Keratinocyte (primary cell): ENCODE results near the gene NF1. TPM values are rescaled to one million over a fixed set of nuclear protein-coding genes. Genes with fewer than 3 reads are reported as not detected.

Experiments used
- DNase-seq: peaks from one replicate; pipeline ENCODE4 v3.0.0-alpha.2; 2011; ENCODE audit warnings: low read depth, missing footprints, low spot score
- FAIRE-seq: peaks from 2 replicates; lab custom pipeline; 2011; peaks lifted over from hg19 to GRCh38; lab: Jason Lieb, UNC
- H2AFZ ChIP-seq: 2 replicates; pipeline ENCODE4 v1.6.0; 2012; ENCODE audit warnings: low read length, control low read depth, inconsistent platforms; ENCODE audit not compliant: control insufficient read depth
- H3K27ac ChIP-seq: 2 replicates; pipeline ENCODE4 v1.5.1; 2011; ENCODE audit warnings: low read length; ENCODE audit not compliant: control insufficient read depth, insufficient read depth
- H3K27me3 ChIP-seq: 3 replicates; pipeline ENCODE4 v1.6.0; 2011; ENCODE audit warnings: low read length; ENCODE audit not compliant: control insufficient read depth, insufficient read depth; ENCODE audit errors: extremely low read depth
- H3K36me3 ChIP-seq, 2 experiments: 2 replicates in 1 of 2; 3 replicates in 1 of 2; pipeline ENCODE4 v1.5.1; 2011; ENCODE audit warnings: low read length in 2 of 2, mild to moderate bottlenecking in 1 of 2; ENCODE audit not compliant: control insufficient read depth in 2 of 2, insufficient read depth in 2 of 2; ENCODE audit errors: extremely low read depth in 1 of 2
- H3K4me1 ChIP-seq: 3 replicates; pipeline ENCODE4 v1.5.1; 2011; ENCODE audit warnings: low read length; ENCODE audit not compliant: control insufficient read depth, insufficient read depth; ENCODE audit errors: extremely low read depth
- H3K4me2 ChIP-seq: 3 replicates; pipeline ENCODE4 v1.6.0; 2011; ENCODE audit warnings: low read depth, low read length; ENCODE audit not compliant: control insufficient read depth, insufficient read depth; ENCODE audit errors: extremely low read depth
- H3K4me3 ChIP-seq, 3 experiments: fragments of 200-600 bp in 1 of 3; sonication (generic) in 1 of 3; 2 replicates in 2 of 3; 3 replicates in 1 of 3; pipeline ENCODE4 v1.5.1; 2011 to 2016; ENCODE audit warnings: low read length in 3 of 3, mild to moderate bottlenecking in 3 of 3, control low read depth in 2 of 3, inconsistent platforms in 1 of 3, low read depth in 1 of 3, mixed read lengths in 1 of 3, mixed run types in 1 of 3, moderate library complexity in 1 of 3; ENCODE audit not compliant: control insufficient read depth in 2 of 3, insufficient read depth in 2 of 3; ENCODE audit errors: extremely low read depth in 1 of 3
- H3K79me2 ChIP-seq: 2 replicates; pipeline ENCODE4 v1.6.0; 2012; ENCODE audit warnings: low read length; ENCODE audit not compliant: control insufficient read depth, insufficient read depth
- H3K9ac ChIP-seq: 3 replicates; pipeline ENCODE4 v1.6.0; 2011; ENCODE audit warnings: low read length; ENCODE audit not compliant: control insufficient read depth, insufficient read depth; ENCODE audit errors: extremely low read depth
- H3K9me1 ChIP-seq: 3 replicates; pipeline ENCODE4 v1.6.0; 2011; ENCODE audit warnings: low read length; ENCODE audit not compliant: control insufficient read depth, insufficient read depth; ENCODE audit errors: extremely low read depth
- H3K9me3 ChIP-seq: 2 replicates; pipeline ENCODE4 v1.5.1; 2012; ENCODE audit warnings: low read depth, low read length; ENCODE audit not compliant: control insufficient read depth
- H4K20me1 ChIP-seq: 3 replicates; pipeline ENCODE4 v1.6.0; 2011; ENCODE audit warnings: low read length; ENCODE audit not compliant: control insufficient read depth, insufficient read depth; ENCODE audit errors: extremely low read depth
- CTCF ChIP-seq, 3 experiments: IDR thresholded peaks in 1 of 3; conservative IDR thresholded peaks in 1 of 3; optimal IDR thresholded peaks in 1 of 3; 2 replicates in 2 of 3; 3 replicates in 1 of 3; pipeline versions ENCODE3 to v1.5.1; 2011; ENCODE audit warnings: low read length in 3 of 3, mild to moderate bottlenecking in 3 of 3, moderate library complexity in 2 of 3, control low read depth in 1 of 3, inconsistent platforms in 1 of 3; ENCODE audit not compliant: insufficient read depth in 2 of 3; ENCODE audit errors: extremely low read depth in 1 of 3
- EZH2 ChIP-seq: IDR thresholded peaks from one replicate; pipeline ENCODE4 v1.6.1; 2012; ENCODE audit warnings: inconsistent platforms, mild to moderate bottlenecking, low read length, moderate library complexity
- dilution Hi-C: fragments of 300-500 bp; cut with MboI; formaldehyde crosslinking; loops from one replicate; pipeline ENCODE4 v1.7.0; 2020; ENCODE audit warnings: low sequenced_read_pairs; ENCODE audit not compliant: extremely low pct_ligation_motif_present
- polyA plus RNA-seq, 5 experiments: library from polyadenylated mRNA; depleted of rRNA in 3 of 5; stranded (reverse) in 3 of 5; stranded (forward) in 1 of 5; unstranded in 1 of 5; fragments of >200 nt; gene quantifications; 1 replicate in 1 of 5; 2 replicates in 3 of 5; 3 replicates in 1 of 5; pipeline versions ENCODE4 v1.2.1 to v1.2.3, GENCODE V29; 2011 to 2012; ENCODE audit warnings: missing spikeins in 2 of 5, low read depth in 1 of 5, low replicate concordance in 1 of 5

The NF1 gene
- polyA plus RNA-seq, 1 donor (not counting 4 experiments of a cell fraction or from before 2014, with no cell fraction given) = 26.7 TPM

- dilution Hi-C loops = no loop called here
- H3K79me2 ChIP-seq = no peaks in the 10 kb centered on the region
- no peak overlapping the region for H2AFZ ChIP-seq
- H4K20me1 ChIP-seq = no peaks in the 10 kb centered on the region
- FAIRE-seq = no peak
- no peak for DNase-seq
- no peaks in the 10 kb centered on the region for H3K4me1 ChIP-seq
- TF ChIP-seq CTCF (optimal IDR thresholded peaks at IDR 0.05 in 1 of 3, IDR thresholded peaks at IDR 0.05 in 1 of 3, conservative IDR thresholded peaks at IDR 0.05 in 1 of 3; ENCODE audit: extremely low read depth in 1 of 3, insufficient read depth in 2 of 3, low read length in 3 of 3) (no peak), EZH2 (no peak)
- H3K4me3 ChIP-seq = no peak overlapping the region
- H3K27me3 ChIP-seq = no peaks in the 10 kb centered on the region
- H3K9ac ChIP-seq = no peak overlapping the region
- H3K9me1 ChIP-seq = no peaks in the 10 kb centered on the region
- no peaks in the 10 kb centered on the region for H3K9me3 ChIP-seq
- H3K4me2 ChIP-seq = no peak overlapping the region
- peaks cover 12% of the 10 kb centered on the region in 2 experiments for H3K36me3 ChIP-seq
- no peak overlapping the region for H3K27ac ChIP-seq
These were observed 141.4 kb downstream of the NF1 start for GRCh38 chr17:31236137-31236536.

GRCh38 chr17:31236712-31237111 lies 141.9 kb downstream of the NF1 start:
- Histone ChIP-seq H2AFZ (no peak overlapping the region), H3K27me3 (no peaks in the 10 kb centered on the region), H3K36me3 (peaks cover 12% of the 10 kb centered on the region in 2 experiments), H3K4me3 (no peak overlapping the region), H3K4me1 (no peaks in the 10 kb centered on the region), H3K9me1 (no peaks in the 10 kb centered on the region), H3K4me2 (no peak overlapping the region), H3K9ac (no peak overlapping the region), H3K79me2 (no peaks in the 10 kb centered on the region), H3K27ac (no peak overlapping the region), H3K9me3 (no peaks in the 10 kb centered on the region), H4K20me1 (no peaks in the 10 kb centered on the region)
- DNase-seq (no peak), FAIRE-seq (no peak)
- TF ChIP-seq CTCF (optimal IDR thresholded peaks at IDR 0.05 in 1 of 3, IDR thresholded peaks at IDR 0.05 in 1 of 3, conservative IDR thresholded peaks at IDR 0.05 in 1 of 3; ENCODE audit: extremely low read depth in 1 of 3, insufficient read depth in 2 of 3, low read length in 3 of 3) (no peak), EZH2 (no peak)
- dilution Hi-C loops = no loop called here
